Liver (tissue), 9 donors: Measurements from ENCODE around the gene OR51G2. TPM values are rescaled to one million over a fixed set of nuclear protein-coding genes. Genes with fewer than 3 reads are reported as not detected.

Experiments
- DNase-seq: peaks from one replicate; pipeline ENCODE4 v3.0.0-alpha.2; 2017; ENCODE audit warnings: low spot score
- H3K27ac ChIP-seq, 2 donors: one replicate each; pipeline ENCODE4 v1.7.0; 2013; ENCODE audit warnings: inconsistent platforms in 2 of 2, low read length in 2 of 2, control low read depth in 1 of 2, low read depth in 1 of 2, mild to moderate bottlenecking in 1 of 2
- H3K27me3 ChIP-seq, 4 donors: one replicate each; pipeline versions ENCODE4 v1.6.1 to v1.7.0; 2013; ENCODE audit warnings: low read length in 3 of 4, inconsistent platforms in 1 of 4, mild to moderate bottlenecking in 1 of 4, moderate library complexity in 1 of 4; ENCODE audit not compliant: control insufficient read depth in 4 of 4, insufficient read depth in 4 of 4
- H3K36me3 ChIP-seq, 4 donors: one replicate each; pipeline versions ENCODE4 v1.6.1 to v1.7.0; 2013; ENCODE audit warnings: low read length in 3 of 4, mild to moderate bottlenecking in 3 of 4, low read depth in 1 of 4, moderate library complexity in 1 of 4; ENCODE audit not compliant: control insufficient read depth in 4 of 4, insufficient read depth in 3 of 4
- H3K4me1 ChIP-seq, 4 donors: one replicate each; pipeline versions ENCODE4 v1.6.1 to v1.7.0; 2013; ENCODE audit warnings: low read length in 3 of 4, mild to moderate bottlenecking in 3 of 4, moderate library complexity in 1 of 4; ENCODE audit not compliant: control insufficient read depth in 4 of 4, insufficient read depth in 4 of 4
- H3K4me3 ChIP-seq, 3 donors: one replicate each; pipeline versions ENCODE4 v1.6.1 to v1.7.0; 2013; ENCODE audit warnings: low read length in 3 of 3, control low read depth in 1 of 3, low read depth in 1 of 3, mild to moderate bottlenecking in 1 of 3
- H3K9ac ChIP-seq, 2 donors: one replicate each; pipeline ENCODE4 v1.7.0; 2013; ENCODE audit warnings: low read length in 2 of 2, mild to moderate bottlenecking in 2 of 2, moderate library complexity in 2 of 2, control low read depth in 1 of 2, low read depth in 1 of 2
- H3K9me3 ChIP-seq, 4 donors: one replicate each; pipeline versions ENCODE4 v1.6.1 to v1.7.0; 2013; ENCODE audit warnings: low read length in 3 of 4; ENCODE audit not compliant: control insufficient read depth in 4 of 4
- EGR1 ChIP-seq, 2 donors: IDR thresholded peaks; 2 replicates each; pipeline ENCODE4 v1.6.1; 2016 to 2018; ENCODE audit warnings: antibody characterized with exemption in 2 of 2, low read depth in 2 of 2
- FOXA1 ChIP-seq: IDR thresholded peaks from 2 replicates; pipeline ENCODE4 v1.6.1; 2016; ENCODE audit warnings: antibody characterized with exemption
- FOXA2 ChIP-seq: IDR thresholded peaks from 2 replicates; pipeline ENCODE4 v1.6.1; 2016; ENCODE audit warnings: antibody characterized with exemption
- GABPA ChIP-seq, 2 donors: IDR thresholded peaks in 1 of 2; conservative IDR thresholded peaks in 1 of 2; 2 replicates each; pipeline ENCODE4 v1.6.1; 2016; ENCODE audit warnings: antibody characterized with exemption in 2 of 2, mild to moderate bottlenecking in 1 of 2, moderate library complexity in 1 of 2
- HNF4A ChIP-seq, 2 donors: conservative IDR thresholded peaks; 2 replicates each; pipeline ENCODE4 v1.6.1; 2016; ENCODE audit warnings: antibody characterized with exemption in 2 of 2, mild to moderate bottlenecking in 2 of 2
- HNF4G ChIP-seq: IDR thresholded peaks from 2 replicates; pipeline ENCODE4 v1.6.1; 2016; ENCODE audit warnings: antibody characterized with exemption
- JUND ChIP-seq, 2 donors: IDR thresholded peaks; 2 replicates each; pipeline ENCODE4 v1.6.1; 2016; ENCODE audit warnings: antibody characterized with exemption in 2 of 2
- RAD21 ChIP-seq, 2 donors: IDR thresholded peaks; 2 replicates each; pipeline ENCODE4 v1.6.1; 2016; ENCODE audit warnings: antibody characterized with exemption in 2 of 2, mild to moderate bottlenecking in 2 of 2
- RXRA ChIP-seq, 2 donors: IDR thresholded peaks; 2 replicates each; pipeline ENCODE4 v1.6.1; 2017 to 2018; ENCODE audit warnings: antibody characterized with exemption in 2 of 2, mild to moderate bottlenecking in 1 of 2
- SP1 ChIP-seq: IDR thresholded peaks from 2 replicates; pipeline ENCODE4 v1.6.1; 2018; ENCODE audit warnings: antibody characterized with exemption, mild to moderate bottlenecking
- TAF1 ChIP-seq: conservative IDR thresholded peaks from 2 replicates; pipeline ENCODE4 v1.6.1; 2016; ENCODE audit warnings: antibody characterized with exemption, mild to moderate bottlenecking
- YY1 ChIP-seq: IDR thresholded peaks from 2 replicates; pipeline ENCODE4 v1.6.1; 2016; ENCODE audit warnings: antibody characterized with exemption, mild to moderate bottlenecking
- WGBS: extraction: QIAGEN DNeasy Blood & Tissue Kit; methylation state at CpG from one replicate; pipeline ENCODE4 v1.1.7; 2013; 5-methylcytosine and 5-hydroxymethylcytosine counted together
- polyA plus RNA-seq, 2 donors: library from polyadenylated mRNA; stranded (reverse) in 1 of 2; unstranded in 1 of 2; fragments of 200-250 nt in 1 of 2; fragments of >200 nt in 1 of 2; fragmentation: Nextera tagmentation in 1 of 2; extraction: Ambion mirVana in 1 of 2; gene quantifications; one replicate each; pipeline versions ENCODE4 v1.2.1 to v1.2.3, GENCODE V29; 2013 to 2015
- total RNA-seq, 2 donors: library from RNA; depleted of rRNA; stranded (reverse); fragments of >200 nt; gene quantifications; one replicate each; pipeline ENCODE4 v1.2.3, GENCODE V29; 2014
- TF ChIP-seq, protein P1 (sequence below): IDR thresholded peaks from 2 replicates; pipeline ENCODE4 v1.6.1; 2016; ENCODE audit warnings: antibody characterized with exemption
- TF ChIP-seq, protein P2 (sequence below): IDR thresholded peaks from 2 replicates; pipeline ENCODE4 v1.6.1; 2016; ENCODE audit warnings: antibody characterized with exemption, mild to moderate bottlenecking
- TF ChIP-seq, protein P3 (sequence below): fragments of 150-350 bp; IDR thresholded peaks from 2 replicates; pipeline ENCODE4 v1.5.1; 2017; ENCODE audit warnings: improper control_type of control experiment, low read depth, low read length; ENCODE audit not compliant: missing input control
- TF ChIP-seq, protein P4 (sequence below): IDR thresholded peaks from 2 replicates; pipeline ENCODE4 v1.6.1; 2016; ENCODE audit warnings: antibody characterized with exemption
- donor health status: healthy.
- donor health status: healthy.
- donor health status: healthy.
- donor health status: healthy.
- donor health status: healthy.

Gene OR51G2
- total and polyA plus RNA-seq, 4 donors, result not detected

DNA sequence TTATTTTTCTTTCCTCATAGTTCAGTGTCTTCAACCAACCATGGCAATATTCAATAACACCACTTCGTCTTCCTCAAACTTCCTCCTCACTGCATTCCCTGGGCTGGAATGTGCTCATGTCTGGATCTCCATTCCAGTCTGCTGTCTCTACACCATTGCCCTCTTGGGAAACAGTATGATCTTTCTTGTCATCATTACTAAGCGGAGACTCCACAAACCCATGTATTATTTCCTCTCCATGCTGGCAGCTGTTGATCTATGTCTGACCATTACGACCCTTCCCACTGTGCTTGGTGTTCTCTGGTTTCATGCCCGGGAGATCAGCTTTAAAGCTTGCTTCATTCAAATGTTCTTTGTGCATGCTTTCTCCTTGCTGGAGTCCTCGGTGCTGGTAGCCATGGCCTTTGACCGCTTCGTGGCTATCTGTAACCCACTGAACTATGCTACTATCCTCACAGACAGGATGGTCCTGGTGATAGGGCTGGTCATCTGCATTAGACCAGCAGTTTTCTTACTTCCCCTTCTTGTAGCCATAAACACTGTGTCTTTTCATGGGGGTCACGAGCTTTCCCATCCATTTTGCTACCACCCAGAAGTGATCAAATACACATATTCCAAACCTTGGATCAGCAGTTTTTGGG lies 37.2 kb downstream of the OR51G2 start, which contains the start of gene OR51T1:
TSS of gene OR51T1 (plus strand) at position 41 of the 641 bp plus-strand sequence. CDS start at position 41, 0 bp downstream.
- Histone ChIP-seq H3K36me3 (no peaks in the 10 kb centered on the region), H3K9me3 (no peaks in the 10 kb centered on the region), H3K9ac (no peak within 1 kb of the TSS), H3K27me3 (peaks cover 0 to 2% (median under 1%) of the 10 kb centered on the region in 4 donors), H3K27ac (no peak within 1 kb of the TSS), H3K4me3 (no peak within 1 kb of the TSS), H3K4me1 (no peaks in the 10 kb centered on the region)
- TF ChIP-seq YY1 (no peak), TAF1 (no peak)
- 63% methylated on average over 8 of the region's 8 CpGs for WGBS
- DNase-seq, result no peak

DNA sequence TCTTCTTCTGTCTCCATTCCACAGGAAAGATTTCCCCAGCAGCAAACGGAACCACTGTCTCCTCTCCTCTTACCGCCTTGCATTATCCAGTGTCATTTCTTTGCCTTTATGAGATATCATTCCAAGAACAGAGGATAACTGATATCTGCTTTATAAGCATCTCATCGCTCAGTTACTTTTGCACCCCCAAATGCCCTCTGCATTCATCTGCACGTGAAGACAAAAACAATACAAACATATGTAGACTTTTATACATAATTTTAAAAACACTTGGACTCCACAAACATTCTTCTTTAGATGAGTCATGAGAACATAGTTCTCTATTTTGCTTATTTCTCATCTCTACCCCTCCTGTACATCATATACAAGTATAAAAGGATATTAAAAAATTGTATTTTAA lies 38.0 kb downstream of the OR51G2 start:
- Histone ChIP-seq H3K9me3 (no peaks in the 10 kb centered on the region), H3K36me3 (no peaks in the 10 kb centered on the region), H3K4me3 (no peak overlapping the region), H3K27me3 (peaks cover 0 to 2% (median under 1%) of the 10 kb centered on the region in 4 donors), H3K9ac (no peak overlapping the region), H3K27ac (no peak overlapping the region), H3K4me1 (no peaks in the 10 kb centered on the region)
- TF ChIP-seq FOXA2 (no peak), HNF4G (no peak), RXRA (IDR thresholded peaks at IDR 0.05) (no peak), EGR1 (IDR thresholded peaks at IDR 0.05; ENCODE audit: low read depth in 2 of 2) (no peak)
- TF ChIP-seq, protein P1, sequence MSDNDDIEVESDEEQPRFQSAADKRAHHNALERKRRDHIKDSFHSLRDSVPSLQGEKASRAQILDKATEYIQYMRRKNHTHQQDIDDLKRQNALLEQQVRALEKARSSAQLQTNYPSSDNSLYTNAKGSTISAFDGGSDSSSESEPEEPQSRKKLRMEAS, result no peak
- TF ChIP-seq, protein P2, sequence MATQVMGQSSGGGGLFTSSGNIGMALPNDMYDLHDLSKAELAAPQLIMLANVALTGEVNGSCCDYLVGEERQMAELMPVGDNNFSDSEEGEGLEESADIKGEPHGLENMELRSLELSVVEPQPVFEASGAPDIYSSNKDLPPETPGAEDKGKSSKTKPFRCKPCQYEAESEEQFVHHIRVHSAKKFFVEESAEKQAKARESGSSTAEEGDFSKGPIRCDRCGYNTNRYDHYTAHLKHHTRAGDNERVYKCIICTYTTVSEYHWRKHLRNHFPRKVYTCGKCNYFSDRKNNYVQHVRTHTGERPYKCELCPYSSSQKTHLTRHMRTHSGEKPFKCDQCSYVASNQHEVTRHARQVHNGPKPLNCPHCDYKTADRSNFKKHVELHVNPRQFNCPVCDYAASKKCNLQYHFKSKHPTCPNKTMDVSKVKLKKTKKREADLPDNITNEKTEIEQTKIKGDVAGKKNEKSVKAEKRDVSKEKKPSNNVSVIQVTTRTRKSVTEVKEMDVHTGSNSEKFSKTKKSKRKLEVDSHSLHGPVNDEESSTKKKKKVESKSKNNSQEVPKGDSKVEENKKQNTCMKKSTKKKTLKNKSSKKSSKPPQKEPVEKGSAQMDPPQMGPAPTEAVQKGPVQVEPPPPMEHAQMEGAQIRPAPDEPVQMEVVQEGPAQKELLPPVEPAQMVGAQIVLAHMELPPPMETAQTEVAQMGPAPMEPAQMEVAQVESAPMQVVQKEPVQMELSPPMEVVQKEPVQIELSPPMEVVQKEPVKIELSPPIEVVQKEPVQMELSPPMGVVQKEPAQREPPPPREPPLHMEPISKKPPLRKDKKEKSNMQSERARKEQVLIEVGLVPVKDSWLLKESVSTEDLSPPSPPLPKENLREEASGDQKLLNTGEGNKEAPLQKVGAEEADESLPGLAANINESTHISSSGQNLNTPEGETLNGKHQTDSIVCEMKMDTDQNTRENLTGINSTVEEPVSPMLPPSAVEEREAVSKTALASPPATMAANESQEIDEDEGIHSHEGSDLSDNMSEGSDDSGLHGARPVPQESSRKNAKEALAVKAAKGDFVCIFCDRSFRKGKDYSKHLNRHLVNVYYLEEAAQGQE, result no peak
- TF ChIP-seq, protein P3, sequence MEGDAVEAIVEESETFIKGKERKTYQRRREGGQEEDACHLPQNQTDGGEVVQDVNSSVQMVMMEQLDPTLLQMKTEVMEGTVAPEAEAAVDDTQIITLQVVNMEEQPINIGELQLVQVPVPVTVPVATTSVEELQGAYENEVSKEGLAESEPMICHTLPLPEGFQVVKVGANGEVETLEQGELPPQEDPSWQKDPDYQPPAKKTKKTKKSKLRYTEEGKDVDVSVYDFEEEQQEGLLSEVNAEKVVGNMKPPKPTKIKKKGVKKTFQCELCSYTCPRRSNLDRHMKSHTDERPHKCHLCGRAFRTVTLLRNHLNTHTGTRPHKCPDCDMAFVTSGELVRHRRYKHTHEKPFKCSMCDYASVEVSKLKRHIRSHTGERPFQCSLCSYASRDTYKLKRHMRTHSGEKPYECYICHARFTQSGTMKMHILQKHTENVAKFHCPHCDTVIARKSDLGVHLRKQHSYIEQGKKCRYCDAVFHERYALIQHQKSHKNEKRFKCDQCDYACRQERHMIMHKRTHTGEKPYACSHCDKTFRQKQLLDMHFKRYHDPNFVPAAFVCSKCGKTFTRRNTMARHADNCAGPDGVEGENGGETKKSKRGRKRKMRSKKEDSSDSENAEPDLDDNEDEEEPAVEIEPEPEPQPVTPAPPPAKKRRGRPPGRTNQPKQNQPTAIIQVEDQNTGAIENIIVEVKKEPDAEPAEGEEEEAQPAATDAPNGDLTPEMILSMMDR, result no peak
- 79% methylated on average over 4 of the region's 4 CpGs for WGBS
- no peak for DNase-seq

DNA sequence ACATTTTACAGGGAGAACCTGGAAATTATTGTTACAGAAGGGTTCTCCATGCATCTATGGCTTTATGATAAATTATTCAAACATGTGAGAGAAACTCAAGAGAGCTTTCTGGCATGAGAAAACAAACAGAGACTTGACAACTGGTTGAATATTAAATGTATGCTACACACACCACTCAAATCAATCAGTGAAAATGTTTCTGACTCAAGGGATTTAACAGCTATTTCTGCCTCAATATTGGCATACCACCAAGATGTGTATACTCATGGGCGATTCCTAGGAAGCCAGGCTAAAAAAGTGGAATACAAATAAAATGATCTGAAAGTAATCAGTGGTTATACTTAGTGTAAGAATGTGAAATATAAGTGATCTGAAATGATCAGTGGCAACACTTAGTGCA lies 53.3 kb downstream of the OR51G2 start:
- Histone ChIP-seq H3K27ac (no peak overlapping the region), H3K27me3 (no peaks in the 10 kb centered on the region), H3K4me3 (no peak overlapping the region), H3K9ac (no peak overlapping the region), H3K9me3 (no peaks in the 10 kb centered on the region), H3K4me1 (no peaks in the 10 kb centered on the region), H3K36me3 (no peaks in the 10 kb centered on the region)
- no peak for DNase-seq
- 38% methylated on average over 1 of the region's 1 CpG for WGBS
- TF ChIP-seq, protein P3, result no peak
- no peak for TF ChIP-seq RAD21 (IDR thresholded peaks at IDR 0.05)
- no peak for TF ChIP-seq RXRA (IDR thresholded peaks at IDR 0.05)
- TF ChIP-seq SP1, result no peak
- no peak for TF ChIP-seq FOXA1
- no peak for TF ChIP-seq FOXA2
- no peak for TF ChIP-seq TAF1
- TF ChIP-seq EGR1 (IDR thresholded peaks at IDR 0.05; ENCODE audit: low read depth in 2 of 2), result no peak
- TF ChIP-seq, protein P1, result no peak
- TF ChIP-seq HNF4G, result no peak
- TF ChIP-seq, protein P4, sequence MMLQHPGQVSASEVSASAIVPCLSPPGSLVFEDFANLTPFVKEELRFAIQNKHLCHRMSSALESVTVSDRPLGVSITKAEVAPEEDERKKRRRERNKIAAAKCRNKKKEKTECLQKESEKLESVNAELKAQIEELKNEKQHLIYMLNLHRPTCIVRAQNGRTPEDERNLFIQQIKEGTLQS, result no peak
- TF ChIP-seq YY1, result no peak
- TF ChIP-seq HNF4A (conservative IDR thresholded peaks at IDR 0.05), result no peak
- TF ChIP-seq GABPA (IDR thresholded peaks at IDR 0.05 in 1 of 2, conservative IDR thresholded peaks at IDR 0.05 in 1 of 2), result no peak
- TF ChIP-seq JUND (IDR thresholded peaks at IDR 0.05), result no peak
